ENCODE data around the gene PTPRK.

The PTPRK gene

DNA sequence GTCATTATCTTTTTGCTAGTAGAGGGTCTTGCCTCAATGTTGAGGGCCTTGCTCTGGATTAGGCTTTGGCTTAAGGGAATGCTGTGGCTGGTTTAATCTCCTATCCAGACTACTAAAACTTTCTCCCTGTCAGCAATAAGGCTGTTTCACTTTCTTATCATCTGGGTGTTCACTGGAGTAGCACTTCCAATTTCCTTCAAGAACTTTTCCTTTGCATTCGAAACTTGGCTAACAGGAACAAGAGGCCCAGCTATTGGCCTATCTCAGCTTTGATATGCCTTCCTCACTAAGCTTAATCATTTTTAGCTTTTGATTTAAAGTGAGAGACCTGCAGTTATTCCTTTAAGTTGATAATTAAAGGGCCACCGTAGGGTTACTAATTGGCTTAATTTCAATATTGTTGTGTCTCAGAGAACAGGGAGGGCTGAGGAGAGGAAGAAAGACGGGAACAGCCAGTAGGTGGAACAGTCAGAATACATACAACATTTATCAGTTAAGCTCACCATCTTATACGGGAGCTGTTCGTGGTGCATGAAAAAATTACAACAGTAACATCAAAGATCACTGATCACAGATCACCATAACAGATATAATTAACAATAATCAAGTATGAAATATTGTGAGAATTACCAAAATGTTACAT is 186.7 kb downstream of the PTPRK start:
- DNase-seq: no peak
- in situ Hi-C loops (cut with MboI; ENCODE audit: low pct_unique_long_range_greater_than_20kb, low sequenced_read_pairs): no loop called here

DNA sequence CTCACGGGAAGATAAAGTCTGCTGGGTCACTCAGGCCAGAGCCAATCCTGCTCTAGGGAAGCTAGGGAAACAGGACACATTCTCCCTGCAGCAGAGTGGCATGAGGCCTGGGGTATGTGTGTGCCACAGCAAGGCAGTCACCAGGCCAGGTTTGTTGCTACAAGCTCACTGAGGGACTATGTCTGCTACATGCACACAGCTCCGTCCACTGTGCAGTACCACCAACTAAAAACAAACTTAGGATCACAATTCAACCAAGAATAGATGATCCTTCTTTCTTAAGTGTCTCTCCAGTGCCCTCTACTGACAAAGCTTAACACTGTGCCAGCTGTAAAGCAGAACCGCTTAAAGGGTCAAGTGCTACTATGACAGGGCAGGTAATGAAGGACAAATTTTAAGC is 192.5 kb downstream of the PTPRK start:
- peak; percentile 43 for DNase-seq
- in situ Hi-C loops (cut with MboI; ENCODE audit: low pct_unique_long_range_greater_than_20kb, low sequenced_read_pairs): no loop called here

GRCh38 chr6:128323011-128323410 is 197.4 kb downstream of the PTPRK start:
- in situ Hi-C loops (cut with MboI; ENCODE audit: low pct_unique_long_range_greater_than_20kb, low sequenced_read_pairs): no loop called here
- DNase-seq: no peak

GRCh38 chr6:128319946-128320345 is 200.5 kb downstream of the PTPRK start:
- DNase-seq: no peak
- in situ Hi-C loops (cut with MboI; ENCODE audit: low pct_unique_long_range_greater_than_20kb, low sequenced_read_pairs): no loop called here

DNA sequence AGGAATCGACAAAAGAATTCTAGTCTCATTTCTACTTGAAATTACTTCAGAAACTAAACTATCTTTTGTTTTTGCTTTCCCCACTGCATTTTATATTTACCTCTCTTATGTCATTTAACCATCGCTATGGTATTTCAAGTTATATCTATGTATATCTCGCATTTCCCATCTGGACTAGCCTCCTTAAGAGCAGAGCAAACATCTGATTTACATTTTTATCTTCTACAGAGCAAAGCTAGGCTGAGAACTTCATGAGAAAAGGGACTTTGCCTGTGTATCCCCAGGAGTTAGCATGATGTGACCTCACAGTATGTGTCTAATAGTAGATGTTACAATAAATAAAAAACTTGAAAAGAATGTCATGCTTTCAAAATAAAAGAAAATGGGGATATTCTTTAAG is 201.2 kb downstream of the PTPRK start:
- DNase-seq: no peak
- in situ Hi-C loops (cut with MboI; ENCODE audit: low pct_unique_long_range_greater_than_20kb, low sequenced_read_pairs): no loop called here

- in situ Hi-C loops (cut with MboI; ENCODE audit: low pct_unique_long_range_greater_than_20kb, low sequenced_read_pairs): no loop called here
- DNase-seq: no peak
Measured at GRCh38 chr6:128316258-128316929, 204.0 kb downstream of the PTPRK start.

DNA sequence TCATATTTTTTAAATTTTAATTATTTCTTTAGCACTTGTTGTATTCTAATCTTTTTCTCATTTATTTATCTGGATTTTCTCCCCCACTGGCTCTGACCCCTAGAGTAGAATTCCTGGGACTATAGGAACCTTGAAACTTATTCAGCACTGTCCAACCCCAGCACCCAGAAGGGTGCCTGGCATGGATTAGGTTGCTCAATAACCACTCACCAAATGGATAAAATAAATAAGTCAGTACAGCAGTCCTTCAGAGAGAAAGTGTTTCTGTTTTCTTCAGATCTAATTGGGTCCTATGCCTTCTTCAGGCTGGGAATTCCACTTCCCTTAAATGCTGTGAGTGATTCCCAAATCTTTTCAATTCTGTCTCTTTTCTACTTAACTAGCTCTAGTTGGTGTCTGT is 206.2 kb downstream of the PTPRK start:
- in situ Hi-C loops (cut with MboI; ENCODE audit: low pct_unique_long_range_greater_than_20kb, low sequenced_read_pairs): no loop called here
- no peak for DNase-seq

DNA sequence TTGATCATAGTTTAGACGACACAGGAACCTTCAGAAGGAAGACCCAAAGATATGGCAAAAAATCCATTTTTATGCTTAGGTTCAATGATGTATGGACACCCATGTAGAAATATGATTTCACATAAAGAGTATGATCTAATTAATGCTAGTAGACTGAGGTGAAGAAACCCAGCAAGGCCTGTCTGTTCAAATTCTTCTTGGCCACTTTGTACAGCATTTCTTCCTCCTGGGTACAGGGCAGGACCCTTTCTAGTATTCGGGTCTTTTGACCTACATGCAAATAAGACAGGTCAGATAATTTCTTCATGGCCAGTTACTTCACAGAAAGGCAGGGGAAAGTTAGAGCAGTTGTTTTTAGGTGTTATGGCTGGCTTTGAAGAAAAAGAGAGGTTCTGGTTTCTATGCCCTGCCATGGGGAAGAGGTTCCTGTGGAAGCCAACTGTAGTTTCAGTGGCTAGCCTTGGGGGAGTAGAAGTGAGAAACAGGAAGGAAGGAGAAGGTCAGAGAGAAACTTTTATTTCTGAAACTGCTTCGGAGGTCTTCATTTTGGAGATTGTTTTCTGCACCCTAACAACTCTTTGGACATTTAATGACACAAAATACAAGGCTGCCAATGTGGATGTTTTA is 208.3 kb downstream of the PTPRK start:
- DNase-seq: peak; percentile 60

GRCh38 chr6:128310451-128310850 is 209.9 kb downstream of the PTPRK start:
- DNase-seq: peak; percentile 50
- in situ Hi-C loops (cut with MboI; ENCODE audit: low pct_unique_long_range_greater_than_20kb, low sequenced_read_pairs): no loop called here

More for the DNA sequence above, 208.3 kb downstream of the PTPRK start:
- in situ Hi-C loops (cut with MboI; ENCODE audit: low pct_unique_long_range_greater_than_20kb, low sequenced_read_pairs): no loop called here

GRCh38 chr6:128307671-128308070 is 212.7 kb downstream of the PTPRK start:
- no peak for DNase-seq
- in situ Hi-C loops (cut with MboI; ENCODE audit: low pct_unique_long_range_greater_than_20kb, low sequenced_read_pairs): no loop called here

- in situ Hi-C loops (cut with MboI; ENCODE audit: low pct_unique_long_range_greater_than_20kb, low sequenced_read_pairs): no loop called here
- no peak for DNase-seq
Measured at GRCh38 chr6:128305976-128306375, 214.4 kb downstream of the PTPRK start.

DNA sequence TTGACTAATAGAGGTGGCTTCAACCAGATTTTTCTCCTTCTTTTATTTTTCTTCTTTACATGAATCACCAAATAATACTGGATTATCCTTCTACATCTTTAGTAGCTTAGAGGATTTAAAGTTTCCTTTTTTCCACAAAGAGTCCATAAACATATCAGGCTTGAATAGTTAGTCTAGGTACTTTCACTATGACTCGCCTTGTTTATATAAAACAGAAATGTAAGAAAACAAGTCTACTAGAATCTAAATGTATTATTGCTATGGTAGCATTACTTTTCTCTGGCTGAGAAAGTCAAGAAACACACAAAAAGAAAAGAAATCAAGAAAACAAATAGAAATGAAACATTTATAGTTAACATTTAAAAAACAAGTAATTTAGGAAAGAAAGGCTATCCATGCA is 215.2 kb downstream of the PTPRK start:
- no peak for DNase-seq
- in situ Hi-C loops (cut with MboI; ENCODE audit: low pct_unique_long_range_greater_than_20kb, low sequenced_read_pairs): no loop called here

GRCh38 chr6:128303870-128304269 is 216.5 kb downstream of the PTPRK start:
- in situ Hi-C loops (cut with MboI; ENCODE audit: low pct_unique_long_range_greater_than_20kb, low sequenced_read_pairs): no loop called here
- no peak for DNase-seq

DNA sequence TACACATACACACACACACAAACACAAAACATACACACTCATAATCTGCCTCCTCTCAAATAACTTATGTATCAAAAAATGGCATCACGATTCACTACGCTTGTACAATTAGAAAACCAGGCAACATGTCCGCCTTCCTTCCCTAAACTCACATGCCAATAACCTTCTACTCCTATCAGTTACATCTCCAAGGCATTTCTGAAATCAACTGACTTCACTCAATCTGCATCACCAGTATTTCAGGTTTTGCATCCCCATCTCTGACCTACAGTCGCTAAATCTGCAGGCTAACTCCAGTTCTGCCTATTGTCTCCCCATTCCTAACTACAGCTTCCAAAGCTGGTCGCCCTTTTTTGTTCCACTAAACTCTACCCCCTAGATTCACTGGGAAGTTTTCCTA is 217.5 kb downstream of the PTPRK start:
- no peak for DNase-seq
- in situ Hi-C loops (cut with MboI; ENCODE audit: low pct_unique_long_range_greater_than_20kb, low sequenced_read_pairs): no loop called here

- in situ Hi-C loops (cut with MboI; ENCODE audit: low pct_unique_long_range_greater_than_20kb, low sequenced_read_pairs): no loop called here
- no peak for DNase-seq
Measured at GRCh38 chr6:128295670-128296069, 224.7 kb downstream of the PTPRK start.

- in situ Hi-C loops (cut with MboI; ENCODE audit: low pct_unique_long_range_greater_than_20kb, low sequenced_read_pairs): no loop called here
- no peak for DNase-seq
Measured at GRCh38 chr6:128290221-128290620, 230.2 kb downstream of the PTPRK start.

GRCh38 chr6:128284128-128284527 is 236.3 kb downstream of the PTPRK start:
- DNase-seq: no peak
- in situ Hi-C loops (cut with MboI; ENCODE audit: low pct_unique_long_range_greater_than_20kb, low sequenced_read_pairs): no loop called here

DNA sequence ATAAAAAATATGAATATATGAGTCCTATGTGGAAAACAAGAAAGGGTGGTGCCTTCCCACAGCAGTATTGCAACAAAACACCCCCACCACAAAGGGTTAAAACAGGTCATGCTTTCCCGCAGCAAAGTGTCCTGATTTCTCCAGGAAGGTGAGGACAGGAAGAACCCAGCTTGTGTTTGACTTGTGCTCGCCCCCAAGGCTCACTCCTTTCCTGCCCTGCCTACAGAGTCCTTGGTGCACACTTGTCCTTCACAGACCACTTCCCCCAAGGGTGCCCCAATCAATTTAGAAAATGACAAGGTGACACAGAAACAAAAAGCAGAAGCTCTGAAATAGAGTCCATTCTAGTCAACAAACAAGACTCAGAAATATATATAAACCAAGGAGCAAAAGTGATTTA is 237.4 kb downstream of the PTPRK start:
- DNase-seq: peak; percentile 65
- in situ Hi-C loops (cut with MboI; ENCODE audit: low pct_unique_long_range_greater_than_20kb, low sequenced_read_pairs): no loop called here

DNA sequence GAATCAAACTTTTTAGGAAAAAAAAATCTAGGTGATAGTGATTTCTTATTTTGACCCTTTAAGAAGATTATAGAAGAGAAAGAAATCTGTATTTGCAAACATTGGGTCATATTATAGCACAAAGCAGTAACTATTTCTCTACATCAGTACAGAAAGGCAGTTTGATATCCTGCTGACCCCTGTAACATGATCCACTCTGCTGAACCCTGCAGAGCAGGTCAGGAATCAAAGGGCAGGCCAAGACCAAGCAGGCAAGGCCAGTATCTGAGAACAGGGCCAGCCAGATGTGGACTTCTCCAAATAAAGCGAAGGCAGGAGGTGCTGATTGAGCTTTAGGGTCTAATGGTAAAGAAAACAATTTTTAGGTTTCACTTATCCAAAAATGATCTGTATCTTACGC is 239.4 kb downstream of the PTPRK start:
- in situ Hi-C loops (cut with MboI; ENCODE audit: low pct_unique_long_range_greater_than_20kb, low sequenced_read_pairs): no loop called here
- no peak for DNase-seq

DNA sequence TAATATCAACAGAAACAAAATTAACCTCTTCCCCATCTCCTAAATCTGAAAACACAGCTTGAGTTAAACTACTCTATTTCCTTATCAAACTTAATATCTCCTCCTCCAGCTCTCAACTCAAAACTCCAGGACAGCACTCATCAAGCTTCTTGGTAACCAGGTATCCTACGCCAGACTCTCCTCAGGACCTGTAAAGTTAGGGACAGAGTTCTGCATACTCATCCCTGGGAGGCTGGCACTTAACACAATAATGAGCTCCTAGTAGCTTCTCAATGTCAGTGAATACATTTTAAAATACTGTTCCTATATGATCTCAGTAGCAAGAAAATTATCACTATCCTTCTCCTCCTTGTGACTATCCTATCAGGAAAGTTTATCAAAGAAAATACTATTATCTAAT is 240.3 kb downstream of the PTPRK start:
- no peak for DNase-seq
- in situ Hi-C loops (cut with MboI; ENCODE audit: low pct_unique_long_range_greater_than_20kb, low sequenced_read_pairs): no loop called here

- no peak for DNase-seq
- in situ Hi-C loops (cut with MboI; ENCODE audit: low pct_unique_long_range_greater_than_20kb, low sequenced_read_pairs): no loop called here
Measured at GRCh38 chr6:128278836-128279235, 241.6 kb downstream of the PTPRK start.

Measured in KBM-7 (cell line).